OCI-LY7 (cell line): ENCODE data around the gene ZC3H18.

Source experiments
- EZH2phosphoT487 ChIP-seq: fragments of 200-600 bp; sonication (generic); IDR thresholded peaks from 2 replicates; pipeline ENCODE4 v1.6.1; 2018; ENCODE audit warnings: low read depth, borderline replicate concordance, mild to moderate bottlenecking, mixed run types, antibody characterized with exemption, low read length, moderate library complexity, mixed read lengths
- TF ChIP-seq, protein P1 (sequence below): fragments of 200-600 bp; sonication (generic); conservative IDR thresholded peaks from 2 replicates; pipeline ENCODE4 v1.5.1; 2014; ENCODE audit warnings: mild to moderate bottlenecking, antibody characterized with exemption, low read length, moderate library complexity, mixed read lengths

- TF ChIP-seq, protein P1, sequence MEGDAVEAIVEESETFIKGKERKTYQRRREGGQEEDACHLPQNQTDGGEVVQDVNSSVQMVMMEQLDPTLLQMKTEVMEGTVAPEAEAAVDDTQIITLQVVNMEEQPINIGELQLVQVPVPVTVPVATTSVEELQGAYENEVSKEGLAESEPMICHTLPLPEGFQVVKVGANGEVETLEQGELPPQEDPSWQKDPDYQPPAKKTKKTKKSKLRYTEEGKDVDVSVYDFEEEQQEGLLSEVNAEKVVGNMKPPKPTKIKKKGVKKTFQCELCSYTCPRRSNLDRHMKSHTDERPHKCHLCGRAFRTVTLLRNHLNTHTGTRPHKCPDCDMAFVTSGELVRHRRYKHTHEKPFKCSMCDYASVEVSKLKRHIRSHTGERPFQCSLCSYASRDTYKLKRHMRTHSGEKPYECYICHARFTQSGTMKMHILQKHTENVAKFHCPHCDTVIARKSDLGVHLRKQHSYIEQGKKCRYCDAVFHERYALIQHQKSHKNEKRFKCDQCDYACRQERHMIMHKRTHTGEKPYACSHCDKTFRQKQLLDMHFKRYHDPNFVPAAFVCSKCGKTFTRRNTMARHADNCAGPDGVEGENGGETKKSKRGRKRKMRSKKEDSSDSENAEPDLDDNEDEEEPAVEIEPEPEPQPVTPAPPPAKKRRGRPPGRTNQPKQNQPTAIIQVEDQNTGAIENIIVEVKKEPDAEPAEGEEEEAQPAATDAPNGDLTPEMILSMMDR = no peak
- TF ChIP-seq EZH2phosphoT487 = no peak
Measured at GRCh38 chr16:88531931-88532433, 38.2 kb upstream of the ZC3H18 start.
